Measurements from ENCODE around the gene PHACTR3. TPM values are rescaled to one million over a fixed set of nuclear protein-coding genes. Genes with fewer than 3 reads are reported as not detected.

Gene PHACTR3
- total and polyA plus RNA-seq, 2 of the 8 experiments (the other 6 are each of a cell fraction or from before 2014, with no cell fraction given), result 0.05 to 0.13 TPM

DNA sequence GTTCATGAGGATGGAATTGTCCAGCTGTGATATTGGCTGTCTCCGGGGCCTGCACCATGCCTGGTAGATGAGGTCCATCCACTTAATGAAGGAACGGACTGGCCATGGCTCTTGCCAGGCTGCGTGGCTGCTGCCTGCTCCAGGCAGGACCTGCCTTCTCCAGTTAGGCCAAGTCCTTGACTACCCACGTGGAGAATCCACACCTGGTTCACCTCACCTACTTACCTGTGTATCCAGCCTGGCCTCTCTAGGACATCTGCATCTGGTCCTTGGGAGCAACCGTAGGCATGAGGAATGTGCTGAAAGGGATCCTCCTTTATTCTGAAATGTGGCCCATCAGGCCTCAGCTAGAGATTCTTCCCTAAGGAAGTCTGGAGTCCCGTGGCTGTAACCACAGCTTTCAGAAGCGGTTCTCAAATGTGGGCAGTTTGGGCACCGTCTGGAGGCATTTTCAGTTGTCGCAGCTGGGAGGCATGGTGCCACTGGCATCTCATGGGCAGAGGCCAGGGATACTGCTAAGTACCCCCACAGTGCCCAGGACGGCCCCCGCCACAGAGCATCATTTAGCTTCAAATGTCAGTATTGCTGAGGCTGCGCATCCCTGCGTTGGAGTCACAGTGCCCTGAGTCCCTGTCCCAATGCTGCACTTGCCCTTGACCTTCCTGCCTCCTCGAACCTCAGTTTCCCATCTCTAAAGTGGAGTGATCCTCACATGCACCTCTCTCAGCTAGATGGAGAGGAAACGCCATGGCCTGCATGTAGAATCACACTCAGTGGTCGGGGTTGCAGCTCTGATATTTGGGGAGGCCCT is 67.5 kb downstream of the PHACTR3 start:
- H2BK15ac ChIP-seq (ENCODE audit: low read length), result no peak overlapping the region
- H3K27me3 ChIP-seq (replicated peaks in 1 of 4; ENCODE audit: control insufficient read depth in 3 of 4, extremely low read depth in 1 of 4, insufficient read depth in 3 of 4, low read length in 3 of 4), result no peaks in the 10 kb centered on the region
- no peak overlapping the region for H4K5ac ChIP-seq (ENCODE audit: insufficient read length, low read depth, low read length)
- H2BK20ac ChIP-seq (ENCODE audit: low read length), result no peak overlapping the region
- no peak overlapping the region for H3K9ac ChIP-seq (replicated peaks in 1 of 4; ENCODE audit: extremely low read depth in 1 of 4, low read depth in 3 of 4, low read length in 3 of 4)
- H3K27ac ChIP-seq (ENCODE audit: low read depth, low read length), result no peak overlapping the region
- H3K14ac ChIP-seq (ENCODE audit: insufficient read length), result no peak overlapping the region
- no peaks in the 10 kb centered on the region for H3K23me2 ChIP-seq (ENCODE audit: low read depth, low read length)
- H3K9me3 ChIP-seq (ENCODE audit: insufficient read depth in 2 of 2, low read depth in 1 of 2, low read length in 1 of 2), result peaks cover 85 to 96% of the 10 kb centered on the region in 2 experiments
- no peak overlapping the region for H2AFZ ChIP-seq (ENCODE audit: low read length)
- H4K8ac ChIP-seq (ENCODE audit: extremely low read depth, insufficient read depth, low read length), result no peak overlapping the region
- H3K56ac ChIP-seq (replicated peaks; ENCODE audit: insufficient read length, low read depth, low read length), result no peak overlapping the region
- no peak overlapping the region for H3K23ac ChIP-seq (ENCODE audit: insufficient read length)
- no peaks in the 10 kb centered on the region for H3K36me3 ChIP-seq (ENCODE audit: control insufficient read depth in 2 of 4, insufficient read depth in 4 of 4, low read length in 3 of 4)
- H3K79me2 ChIP-seq (ENCODE audit: control insufficient read depth in 1 of 2, insufficient read depth in 2 of 2, low read length in 2 of 2), result no peaks in the 10 kb centered on the region
- H4K20me1 ChIP-seq (replicated peaks in 1 of 2; ENCODE audit: control insufficient read depth in 1 of 2, insufficient read depth in 2 of 2, low read length in 2 of 2), result no peaks in the 10 kb centered on the region
- FAIRE-seq (no peak), DNase-seq (ENCODE audit: low read depth in 1 of 2, low spot score in 2 of 2) (no peak)
- no peaks in the 10 kb centered on the region for H3K4me1 ChIP-seq (replicated peaks in 1 of 4; ENCODE audit: control insufficient read depth in 3 of 4, insufficient read depth in 4 of 4, low read length in 3 of 4)
- no peak overlapping the region for H4K91ac ChIP-seq (replicated peaks; ENCODE audit: insufficient read length, low read length)
- H2BK5ac ChIP-seq (ENCODE audit: low read depth, low read length), result no peak overlapping the region
- no peaks in the 10 kb centered on the region for H3K79me1 ChIP-seq (ENCODE audit: low read depth, low read length)
- no peak overlapping the region for H3K4ac ChIP-seq (replicated peaks; ENCODE audit: insufficient read length, low read depth, low read length)
- H3K18ac ChIP-seq (ENCODE audit: extremely low read depth, low read length), result no peak overlapping the region
- WGBS, 2 experiments (ENCODE audit: extremely low coverage in 1 of 2, insufficient coverage in 1 of 2, insufficient read length in 1 of 2, insufficient replicate concordance in 2 of 2, low coverage in 1 of 2, low lambda C conversion rate in 2 of 2, missing lambda C conversion rate in 1 of 2), result 83% methylated on average over 16 of the region's 16 CpGs; no CpG with 5 or more reads in 1 of the 2 experiments
- CTCF ChIA-PET (ENCODE audit: partially characterized antibody), result no interaction called here
- no peak overlapping the region; a peak in 2 of 8 replicates for H3K4me3 ChIP-seq (ENCODE audit: extremely low read depth in 1 of 4, insufficient read depth in 2 of 4, low read depth in 3 of 4, low read length in 4 of 4)
- no peak overlapping the region for H2BK120ac ChIP-seq (replicated peaks; ENCODE audit: low read depth, low read length)
- H2AK5ac ChIP-seq (ENCODE audit: low read depth, low read length), result no peak overlapping the region
- no peak overlapping the region for H3K4me2 ChIP-seq (ENCODE audit: insufficient read depth in 1 of 2, low read depth in 2 of 2, low read length in 2 of 2)
- no peak overlapping the region for H2BK12ac ChIP-seq (ENCODE audit: low read depth, low read length)
- POLR2A ChIA-PET (ENCODE audit: partially characterized antibody), result no interaction called here
- TF ChIP-seq MAX (IDR thresholded peaks at IDR 0.05), result no peak
- no peak for TF ChIP-seq POLR2AphosphoS5 (IDR thresholded peaks at IDR 0.05; ENCODE audit: low read depth, low read length)
- no peak for TF ChIP-seq USF2 (IDR thresholded peaks at IDR 0.05; ENCODE audit: low read length)
- no peak for TF ChIP-seq ASH2L (IDR thresholded peaks at IDR 0.05; ENCODE audit: low read length)
- no peak for TF ChIP-seq EGR1 (IDR thresholded peaks at IDR 0.05; ENCODE audit: borderline replicate concordance, low read depth, low read length)
- TF ChIP-seq E2F6 (IDR thresholded peaks at IDR 0.05), result no peak
- TF ChIP-seq SIN3A (conservative IDR thresholded peaks at IDR 0.05 in 1 of 2, IDR thresholded peaks at IDR 0.05 in 1 of 2; ENCODE audit: low read depth in 1 of 2, low read length in 2 of 2), result no peak
- no peak for TF ChIP-seq KDM4A (IDR thresholded peaks at IDR 0.05; ENCODE audit: low read depth, low read length, severe bottlenecking)
- TF ChIP-seq JUND (IDR thresholded peaks at IDR 0.05; ENCODE audit: low read length), result no peak
- no peak for TF ChIP-seq BRCA1 (IDR thresholded peaks at IDR 0.05; ENCODE audit: low read depth, low read length)
- TF ChIP-seq SUZ12 (IDR thresholded peaks at IDR 0.05; ENCODE audit: low read length), result no peak
